ENCODE results near the gene RPTOR. TPM values are rescaled to one million over a fixed set of nuclear protein-coding genes. Genes with fewer than 3 reads are reported as not detected.

RPTOR gene
- total RNA-seq, 1 donor from 2014 or later = 65.9 TPM

DNA sequence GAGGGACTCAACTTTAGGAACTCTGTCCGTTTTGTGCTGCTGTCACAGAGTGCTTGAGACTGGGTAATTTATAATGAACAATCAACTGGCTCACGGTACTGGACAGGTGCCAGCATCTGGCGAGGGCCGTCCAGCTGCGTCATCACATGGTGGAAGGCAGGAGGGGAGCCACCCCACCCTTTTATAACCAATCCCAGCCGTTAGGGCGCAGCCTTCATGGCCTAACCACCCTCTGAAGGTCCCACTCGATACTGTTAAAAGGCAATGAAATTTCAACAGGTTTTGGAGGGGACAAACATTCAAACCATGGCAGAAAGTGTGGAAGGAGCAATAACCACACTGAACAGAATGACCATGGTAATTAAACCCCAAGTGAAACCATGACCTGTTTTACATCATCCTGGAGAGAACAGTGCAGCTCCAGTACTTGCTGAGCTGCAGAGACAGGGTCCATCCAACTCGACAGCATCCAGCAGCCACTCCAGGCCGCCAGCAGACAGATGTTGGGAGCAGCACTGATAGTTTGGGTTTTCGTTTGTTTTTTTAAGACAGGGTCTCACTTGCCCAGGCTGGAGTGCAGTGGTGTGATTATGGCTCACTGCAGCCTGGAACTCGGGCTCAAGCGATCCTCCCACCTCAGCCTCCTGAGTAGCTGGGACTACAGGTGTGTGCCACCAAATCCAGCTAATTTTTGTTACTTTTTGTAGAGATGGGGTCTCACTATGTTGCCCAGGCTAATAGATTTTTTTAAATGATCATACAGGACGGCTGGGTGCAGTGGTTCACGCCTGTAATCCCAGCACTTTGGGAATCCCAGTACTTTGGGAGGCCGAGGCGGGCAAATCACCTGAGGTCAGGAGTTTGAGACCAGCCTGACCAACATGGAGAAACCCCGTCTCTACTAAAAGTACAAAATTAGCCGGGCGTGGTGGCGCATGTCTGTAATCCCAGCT lies 458.0 kb downstream of the RPTOR start:
- H3K27ac Mint-ChIP-seq = no peak overlapping the region
- DNase-seq (no peak), ATAC-seq (ENCODE audit: low read depth) (no peak)
- no peak overlapping the region for H3K4me3 Mint-ChIP-seq
- peaks cover 11% of the 10 kb centered on the region for H3K4me1 Mint-ChIP-seq
- TF ChIP-seq, protein P1, sequence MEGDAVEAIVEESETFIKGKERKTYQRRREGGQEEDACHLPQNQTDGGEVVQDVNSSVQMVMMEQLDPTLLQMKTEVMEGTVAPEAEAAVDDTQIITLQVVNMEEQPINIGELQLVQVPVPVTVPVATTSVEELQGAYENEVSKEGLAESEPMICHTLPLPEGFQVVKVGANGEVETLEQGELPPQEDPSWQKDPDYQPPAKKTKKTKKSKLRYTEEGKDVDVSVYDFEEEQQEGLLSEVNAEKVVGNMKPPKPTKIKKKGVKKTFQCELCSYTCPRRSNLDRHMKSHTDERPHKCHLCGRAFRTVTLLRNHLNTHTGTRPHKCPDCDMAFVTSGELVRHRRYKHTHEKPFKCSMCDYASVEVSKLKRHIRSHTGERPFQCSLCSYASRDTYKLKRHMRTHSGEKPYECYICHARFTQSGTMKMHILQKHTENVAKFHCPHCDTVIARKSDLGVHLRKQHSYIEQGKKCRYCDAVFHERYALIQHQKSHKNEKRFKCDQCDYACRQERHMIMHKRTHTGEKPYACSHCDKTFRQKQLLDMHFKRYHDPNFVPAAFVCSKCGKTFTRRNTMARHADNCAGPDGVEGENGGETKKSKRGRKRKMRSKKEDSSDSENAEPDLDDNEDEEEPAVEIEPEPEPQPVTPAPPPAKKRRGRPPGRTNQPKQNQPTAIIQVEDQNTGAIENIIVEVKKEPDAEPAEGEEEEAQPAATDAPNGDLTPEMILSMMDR (IDR thresholded peaks at IDR 0.05) = no peak
- peaks cover 19% of the 10 kb centered on the region for H3K27me3 Mint-ChIP-seq
- intact Hi-C loops (cut with micrococcal nuclease) = no loop called here
- CTCF ChIA-PET = no interaction called here
- peaks cover 20% of the 10 kb centered on the region for H3K36me3 Mint-ChIP-seq (ENCODE audit: low read depth)
- no peaks in the 10 kb centered on the region for H3K9me3 Mint-ChIP-seq
- POLR2A ChIA-PET = interaction anchor here (0.6 to 0.7 kb wide), 4 partner anchors 14 to 1294 kb away, joined by 5 to 6 read pairs (median 6); no protein-coding TSS in a partner anchor

DNA sequence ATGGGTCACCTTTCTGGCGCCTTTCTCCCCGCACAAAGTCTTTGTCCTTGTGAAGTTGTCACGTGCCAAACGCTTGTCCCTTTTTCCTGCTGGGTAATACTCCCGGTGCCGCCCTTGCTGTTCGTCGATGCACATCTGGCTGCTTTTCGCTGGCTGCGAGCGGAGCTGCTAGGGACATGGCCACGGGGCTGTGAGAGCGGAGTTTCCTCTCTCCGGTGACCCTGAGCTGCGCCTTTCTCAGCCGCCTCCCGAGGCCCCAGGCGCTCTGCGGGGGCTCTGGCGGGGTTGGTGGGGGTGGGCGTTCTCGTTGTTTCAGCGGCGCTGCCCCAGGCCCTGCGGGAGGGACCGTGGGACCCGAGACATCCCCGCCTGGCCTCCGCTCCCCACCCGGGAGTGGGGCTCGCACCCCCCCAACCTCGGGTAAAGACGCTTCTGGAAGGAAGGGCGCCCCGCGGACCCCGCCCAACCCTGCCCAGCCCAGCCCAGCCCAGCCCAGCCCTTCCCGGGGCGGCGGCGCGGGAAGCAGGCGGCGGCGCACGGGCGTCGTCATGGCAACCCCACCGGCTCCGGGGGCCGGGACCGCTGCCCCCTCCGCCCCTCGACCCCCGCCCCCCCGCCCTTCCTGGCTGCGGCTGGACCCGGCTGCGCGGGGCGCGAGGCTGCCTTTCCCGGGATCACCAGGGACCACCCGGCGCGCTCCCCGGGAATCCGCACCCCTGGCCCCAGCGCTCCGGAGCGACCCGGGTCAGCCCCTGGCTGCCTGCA lies 459.3 kb downstream of the RPTOR start:
- intact Hi-C loops (cut with micrococcal nuclease) = no loop called here
- DNase-seq (no peak), ATAC-seq (ENCODE audit: low read depth) (peak; percentile 32)
- peaks cover 19% of the 10 kb centered on the region for H3K27me3 Mint-ChIP-seq
- H3K36me3 Mint-ChIP-seq (ENCODE audit: low read depth) = peaks cover 8% of the 10 kb centered on the region
- CTCF ChIA-PET = no interaction called here
- TF ChIP-seq, protein P1 (IDR thresholded peaks at IDR 0.05) = no peak
- no peaks in the 10 kb centered on the region for H3K9me3 Mint-ChIP-seq
- no peak overlapping the region for H3K27ac Mint-ChIP-seq
- POLR2A ChIA-PET = no interaction called here
- peaks cover 11% of the 10 kb centered on the region for H3K4me1 Mint-ChIP-seq
- no peak overlapping the region for H3K4me3 Mint-ChIP-seq

DNA sequence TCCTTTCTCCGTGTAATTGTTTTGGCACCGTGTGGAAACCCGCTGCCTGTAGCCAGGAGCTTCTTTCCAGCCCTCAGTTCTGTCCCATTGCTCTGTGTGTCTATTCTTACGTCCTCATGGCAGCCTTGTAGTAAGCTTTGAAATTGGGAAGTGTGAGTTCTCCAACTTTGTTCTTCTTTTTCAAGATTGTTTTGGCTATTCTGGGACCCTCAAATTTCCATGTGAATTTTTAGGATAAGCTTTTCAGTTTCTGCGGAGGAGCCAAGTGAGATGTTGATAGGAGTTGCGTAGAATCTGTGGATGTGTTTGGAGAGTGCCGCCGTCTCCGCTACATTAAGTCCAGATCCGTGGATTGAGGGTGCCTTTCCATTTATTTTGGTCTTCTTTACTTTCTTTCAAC lies 462.3 kb downstream of the RPTOR start:
- H3K27ac Mint-ChIP-seq = no peak overlapping the region

DNA sequence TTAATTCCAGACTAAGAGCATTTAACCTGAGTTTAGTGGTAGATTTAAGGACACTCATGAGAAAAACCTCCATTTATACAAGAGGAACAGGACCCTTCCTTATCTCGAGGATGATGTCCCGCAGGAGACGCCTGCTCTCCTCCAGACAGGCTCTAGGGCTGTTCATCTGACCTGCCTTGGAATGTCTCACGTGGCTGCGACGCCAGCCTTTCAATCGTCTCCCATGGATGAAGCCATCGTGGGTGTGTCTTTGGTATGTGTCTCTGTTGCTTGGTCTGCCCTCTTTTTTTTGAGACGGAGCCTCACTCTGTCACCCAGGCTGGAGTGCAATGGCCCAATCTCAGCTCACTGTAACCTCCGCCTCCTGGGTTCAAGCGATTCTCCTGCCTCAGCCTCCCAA lies 463.5 kb downstream of the RPTOR start:
- DNase-seq (no peak), ATAC-seq (ENCODE audit: low read depth) (no peak)
- POLR2A ChIA-PET = interaction anchor here (0.8 kb wide), 1 partner anchor 760 kb away, joined by 3 read pairs; no protein-coding TSS in a partner anchor
- CTCF ChIA-PET = no interaction called here
- intact Hi-C loops (cut with micrococcal nuclease) = no loop called here
- H3K27ac Mint-ChIP-seq = no peak overlapping the region
- H3K9me3 Mint-ChIP-seq = peaks cover 6% of the 10 kb centered on the region
- TF ChIP-seq, protein P1 (IDR thresholded peaks at IDR 0.05) = no peak
- H3K4me1 Mint-ChIP-seq = peaks cover 11% of the 10 kb centered on the region
- no peak overlapping the region for H3K4me3 Mint-ChIP-seq
- peaks cover 3% of the 10 kb centered on the region for H3K36me3 Mint-ChIP-seq (ENCODE audit: low read depth)
- peaks cover 14% of the 10 kb centered on the region for H3K27me3 Mint-ChIP-seq

More for the DNA sequence above, 462.3 kb downstream of the RPTOR start:
- ATAC-seq (ENCODE audit: low read depth) (no peak), DNase-seq (no peak)
- Mint-ChIP-seq H3K36me3 (ENCODE audit: low read depth) (peaks cover 3% of the 10 kb centered on the region), H3K9me3 (peaks cover 6% of the 10 kb centered on the region), H3K4me3 (no peak overlapping the region), H3K27me3 (peaks cover 16% of the 10 kb centered on the region), H3K4me1 (peaks cover 11% of the 10 kb centered on the region)
- CTCF ChIA-PET = no interaction called here
- POLR2A ChIA-PET = no interaction called here
- intact Hi-C loops (cut with micrococcal nuclease) = no loop called here
- TF ChIP-seq, protein P1 (IDR thresholded peaks at IDR 0.05) = no peak

DNA sequence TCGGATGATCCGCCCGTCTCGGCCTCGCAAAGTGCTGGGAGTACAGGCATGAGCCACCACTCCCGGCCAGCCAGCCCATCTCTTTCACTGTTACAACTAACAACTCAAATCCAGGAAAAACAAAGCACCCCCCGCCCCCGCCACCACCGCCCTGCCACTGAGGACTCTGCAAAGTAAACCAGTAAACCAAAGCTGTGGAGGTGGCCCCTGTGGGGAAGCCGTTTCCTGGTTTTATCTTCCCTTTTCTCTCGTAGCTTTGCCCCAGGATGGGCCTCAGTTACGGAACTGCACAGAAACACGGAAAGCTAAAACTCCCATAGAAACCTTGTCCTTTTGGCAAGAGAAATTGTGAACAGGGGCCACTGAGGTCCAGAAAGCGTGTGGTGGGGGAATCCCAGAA lies 464.5 kb downstream of the RPTOR start:
- no peak for ATAC-seq (ENCODE audit: low read depth)
- ChIA-PET POLR2A (no interaction called here), CTCF (no interaction called here)
- peaks cover 6% of the 10 kb centered on the region for H3K9me3 Mint-ChIP-seq
- TF ChIP-seq, protein P1 (IDR thresholded peaks at IDR 0.05) = no peak
- no peak overlapping the region for H3K4me3 Mint-ChIP-seq
- intact Hi-C loops (cut with micrococcal nuclease) = no loop called here
- peaks cover 5% of the 10 kb centered on the region for H3K4me1 Mint-ChIP-seq
- H3K27me3 Mint-ChIP-seq = peaks cover 8% of the 10 kb centered on the region
- no peak for DNase-seq
- no peak overlapping the region for H3K27ac Mint-ChIP-seq
- H3K36me3 Mint-ChIP-seq (ENCODE audit: low read depth) = peaks cover 3% of the 10 kb centered on the region
